HepG2 (cell line): Measurements from ENCODE around the gene NEK6. TPM values are rescaled to one million over a fixed set of nuclear protein-coding genes. Genes with fewer than 3 reads are reported as not detected.
A peak's percentile ranks its signal among the peaks of the same experiment; 100 is the strongest.

Source experiments
- ADNP ChIP-seq: sonication (generic); formaldehyde crosslinking; IDR thresholded peaks from 2 replicates; pipeline ENCODE4 v1.4.0; 2020; ENCODE audit warnings: missing genetic modification reagents
- AKNA ChIP-seq: sonication (generic); formaldehyde crosslinking; IDR thresholded peaks from 2 replicates; pipeline ENCODE4 v1.4.0; 2020; ENCODE audit warnings: missing genetic modification reagents, borderline replicate concordance
- ASH2L ChIP-seq: fragments of 300-600, 200-600 bp; sonication (generic); IDR thresholded peaks from 2 replicates; pipeline ENCODE4 v1.7.0; 2017; ENCODE audit warnings: low read depth, mild to moderate bottlenecking, moderate library complexity, mixed read lengths, low read length; ENCODE audit not compliant: insufficient read length
- CAMTA2 ChIP-seq: sonication (generic); formaldehyde crosslinking; IDR thresholded peaks from 2 replicates; pipeline ENCODE4 v1.4.0; 2020; ENCODE audit warnings: mild to moderate bottlenecking, missing genetic modification reagents, borderline replicate concordance
- ETV5 ChIP-seq: IDR thresholded peaks from 2 replicates; pipeline ENCODE4 v1.6.1; 2018; ENCODE audit warnings: missing biosample characterization, missing genetic modification reagents, inconsistent platforms, borderline replicate concordance
- HOXA7 ChIP-seq: sonication (generic); formaldehyde crosslinking; IDR thresholded peaks from 2 replicates; pipeline ENCODE4 v1.8.1; 2022; ENCODE audit warnings: mild to moderate bottlenecking, missing genetic modification reagents, moderate library complexity
- KLF11 ChIP-seq: IDR thresholded peaks from 2 replicates; pipeline ENCODE4 v1.6.1; 2016; ENCODE audit warnings: missing compliant biosample characterization
- KLF15 ChIP-seq: sonication (generic); formaldehyde crosslinking; IDR thresholded peaks from 2 replicates; pipeline ENCODE4 v1.8.1; 2023; ENCODE audit warnings: borderline replicate concordance, mild to moderate bottlenecking, inconsistent platforms, missing genetic modification reagents, mixed read lengths
- KLF16 ChIP-seq, 2 experiments: sonication (generic) in 1 of 2; formaldehyde crosslinking in 1 of 2; IDR thresholded peaks; 2 replicates each; pipeline versions ENCODE4 v1.6.1 to v1.8.0; 2016 to 2023; ENCODE audit warnings: missing genetic modification reagents in 2 of 2, missing compliant biosample characterization in 1 of 2
- MED1 ChIP-seq: sonication (generic); formaldehyde crosslinking; IDR thresholded peaks from 2 replicates; pipeline ENCODE4 v1.4.0; 2020; ENCODE audit warnings: missing genetic modification reagents
- MEF2D ChIP-seq: sonication (generic); formaldehyde crosslinking; IDR thresholded peaks from 2 replicates; pipeline ENCODE4 v1.5.1; 2020; ENCODE audit warnings: mild to moderate bottlenecking, missing genetic modification reagents
- NFRKB ChIP-seq: fragments of 450-650 bp; IDR thresholded peaks from 2 replicates; pipeline ENCODE4 v1.6.1; 2017
- NONO ChIP-seq, 2 experiments: fragments of 450-650 bp in 1 of 2; sonication (generic) in 1 of 2; formaldehyde crosslinking in 1 of 2; IDR thresholded peaks in 1 of 2; conservative IDR thresholded peaks in 1 of 2; 2 replicates each; pipeline versions ENCODE4 v1.6.1 to v1.8.0; 2017 to 2022; ENCODE audit warnings: mild to moderate bottlenecking in 1 of 2, missing genetic modification reagents in 1 of 2, moderate library complexity in 1 of 2
- TBX3 ChIP-seq: fragments of 450-650 bp; IDR thresholded peaks from 2 replicates; pipeline ENCODE4 v1.6.1; 2017; ENCODE audit warnings: antibody characterized with exemption, mild to moderate bottlenecking, inconsistent platforms, borderline replicate concordance
- TMF1 ChIP-seq: sonication (generic); formaldehyde crosslinking; IDR thresholded peaks from 2 replicates; pipeline ENCODE4 v1.8.1; 2022; ENCODE audit warnings: low read depth, missing genetic modification reagents
- ZBED4 ChIP-seq: sonication (generic); formaldehyde crosslinking; IDR thresholded peaks from 2 replicates; pipeline ENCODE4 v1.4.0; 2020; ENCODE audit warnings: missing genetic modification reagents, borderline replicate concordance
- ZFP36 ChIP-seq: fragments of 150-350 bp; IDR thresholded peaks from 2 replicates; pipeline ENCODE4 v1.6.1; 2018; ENCODE audit warnings: borderline replicate concordance, low read length, low read depth; ENCODE audit not compliant: partially characterized antibody
- ZFYVE20 ChIP-seq: sonication (generic); formaldehyde crosslinking; IDR thresholded peaks from 2 replicates; pipeline ENCODE4 v1.8.0; 2023; ENCODE audit warnings: low read depth, mild to moderate bottlenecking, moderate library complexity, missing genetic modification reagents, borderline replicate concordance
- ZNF10 ChIP-seq: sonication (generic); formaldehyde crosslinking; IDR thresholded peaks from 2 replicates; pipeline ENCODE4 v1.4.0; 2020; ENCODE audit warnings: mild to moderate bottlenecking, low read depth, missing genetic modification reagents, borderline replicate concordance
- ZNF501 ChIP-seq: sonication (generic); formaldehyde crosslinking; IDR thresholded peaks from 2 replicates; pipeline ENCODE4 v1.5.1; 2020; ENCODE audit warnings: mild to moderate bottlenecking, moderate library complexity, missing genetic modification reagents
- ZNF629 ChIP-seq: sonication (generic); formaldehyde crosslinking; conservative IDR thresholded peaks from 2 replicates; pipeline ENCODE4 v1.5.0; 2020; ENCODE audit warnings: missing genetic modification reagents
- ZNF749 ChIP-seq: sonication (generic); formaldehyde crosslinking; IDR thresholded peaks from 2 replicates; pipeline ENCODE4 v1.8.0; 2022; ENCODE audit warnings: mild to moderate bottlenecking, missing genetic modification reagents, moderate library complexity, borderline replicate concordance
- polyA plus RNA-seq, 8 experiments: library from polyadenylated mRNA; depleted of rRNA in 3 of 8; stranded (reverse) in 7 of 8; unstranded in 1 of 8; fragments of >200 nt; fragmentation: Illumina TruSeq in 4 of 8; extraction: Trizol in 4 of 8; gene quantifications; 2 replicates each; pipeline versions ENCODE4 v1.2.1 to v1.2.3, GENCODE V29; 2011 to 2016; ENCODE audit warnings: low read depth in 4 of 8, missing spikeins in 1 of 8, mixed read lengths in 1 of 8; ENCODE audit not compliant: insufficient read depth in 1 of 8
- total RNA-seq, 5 experiments: library from RNA; depleted of rRNA; stranded (reverse); fragments of >200 nt; fragmentation: Illumina TruSeq; extraction: Trizol; gene quantifications; 2 replicates each; pipeline ENCODE4 v1.2.3, GENCODE V29; 2016; ENCODE audit warnings: low read depth in 1 of 5

Gene NEK6
- total and polyA plus RNA-seq, 2 of the 13 experiments (the other 11 are each of a cell fraction or from before 2014, with no cell fraction given): 30.4 to 119 TPM

GRCh38 chr9:124386201-124386600, 128.5 kb downstream of the NEK6 start (continued):
- TF ChIP-seq ZFYVE20 (no peak), HOXA7 (CRISPR knock-in tag) (no peak), TBX3 (peak; percentile 74; the same call in 1 of the 2 replicates), MEF2D (CRISPR knock-in tag) (peak; percentile 82), ZNF629 (CRISPR knock-in tag) (0 out of 2 replicates have a peak, but pooled peaks have one; percentile 18), ASH2L (peak; percentile 70), ZNF10 (no peak), ZNF749 (CRISPR knock-in tag) (peak; percentile 46; the same call in 1 of the 2 replicates), ADNP (CRISPR knock-in tag) (no peak), KLF15 (CRISPR knock-in tag) (no peak), TMF1 (no peak), NONO (IDR thresholded peaks at IDR 0.05) (no peak), NONO (CRISPR knock-in tag; conservative IDR thresholded peaks at IDR 0.05) (peak; percentile 61), ETV5 (CRISPR knock-in tag) (peak; percentile 56; the same call in 1 of the 2 replicates), KLF16 (CRISPR knock-in tag; IDR thresholded peaks at IDR 0.05) (peak in 1 of 2 experiments; percentile 90; a peak in 2 of 4 replicates), AKNA (CRISPR knock-in tag) (no peak), MED1 (CRISPR knock-in tag) (peak; percentile 96), ZFP36 (no peak), ZBED4 (CRISPR knock-in tag) (0 out of 2 replicates have a peak, but pooled peaks have one; percentile 54), KLF11 (CRISPR knock-in tag) (peak; percentile 63; the same call in 1 of the 2 replicates), ZNF501 (no peak), NFRKB (no peak), CAMTA2 (no peak)
